HCT116 (cell line): ENCODE measurements around the gene NDUFA8. TPM values are rescaled to one million over a fixed set of nuclear protein-coding genes. Genes with fewer than 3 reads are reported as not detected.

Experiments
- ATAC-seq: fragments of 200-7000 bp; cut with Tn5 transposase; 2 replicates; pipeline ENCODE4 v1.9.1; 2020; ENCODE audit warnings: mild to moderate bottlenecking, moderate library complexity
- BruUV-seq: library from RNA; stranded (reverse); fragments of 400-500 nt; replicated peaks from 2 replicates; lab custom pipeline; 2021; lab: Mats Ljungman, UMichigan
- CTCF ChIA-PET: fragments of 300-600 bp; sonication (Branson Sonifier 250); formaldehyde crosslinking; loops from one replicate; lab custom pipeline; 2021; ENCODE audit warnings: antibody characterized with exemption; lab: Charles Lee
- POLR2A ChIA-PET: fragments of 300-600, 350-600 bp; sonication (Branson Sonifier 250); formaldehyde crosslinking; loops from one replicate; lab custom pipeline; 2021; ENCODE audit warnings: antibody characterized with exemption; lab: Charles Lee
- RAD21 ChIA-PET, 2 experiments: fragments of 300-600 bp; sonication (Branson Sonifier 250); formaldehyde crosslinking; loops; one replicate each; lab custom pipeline; 2023; ENCODE audit warnings: low total read pairs in 2 of 2; ENCODE audit not compliant: uncharacterized antibody in 2 of 2, unreplicated experiment in 2 of 2, low non-redundant PET in 1 of 2; lab: Charles Lee
- DNase-seq: peaks from one replicate; pipeline ENCODE4 v3.0.0-alpha.2; 2010; ENCODE audit warnings: low read depth, low spot score
- H2AFZ ChIP-seq: fragments of 200-600 bp; shearing (Covaris generic), sonication (generic); 2 replicates; pipeline ENCODE4 v1.6.1; 2017; ENCODE audit warnings: low read depth, mixed run types, mixed read lengths, antibody characterized with exemption, low read length; ENCODE audit not compliant: poor library complexity, severe bottlenecking
- H3K27ac ChIP-seq: 2 replicates; pipeline ENCODE4 v1.5.1; 2012; ENCODE audit warnings: low read depth, low read length
- H3K27me3 ChIP-seq: fragments of 200-600 bp; sonication (generic); 2 replicates; pipeline ENCODE4 v1.6.1; 2016; ENCODE audit warnings: mixed run types, low read length, mixed read lengths; ENCODE audit not compliant: insufficient read depth
- H3K36me3 ChIP-seq, 2 experiments: fragments of 200-500 bp in 1 of 2; fragments of 200-600 bp in 1 of 2; sonication (Bioruptor generic) in 1 of 2; sonication (generic) in 1 of 2; 2 replicates each; pipeline versions ENCODE4 v1.5.1 to v1.6.1; 2014 to 2016; ENCODE audit warnings: low read length in 2 of 2, inconsistent platforms in 1 of 2, mixed read lengths in 1 of 2, mixed run types in 1 of 2; ENCODE audit not compliant: insufficient read depth in 2 of 2, control insufficient read depth in 1 of 2
- H3K4me1 ChIP-seq, 2 experiments: fragments of 200-600 bp in 1 of 2; sonication (generic) in 1 of 2; 2 replicates each; pipeline versions ENCODE4 v1.5.1 to v1.6.1; 2012 to 2017; ENCODE audit warnings: low read length in 2 of 2, inconsistent platforms in 1 of 2, mild to moderate bottlenecking in 1 of 2, mixed read lengths in 1 of 2, mixed run types in 1 of 2, moderate library complexity in 1 of 2; ENCODE audit not compliant: insufficient read depth in 2 of 2, control insufficient read depth in 1 of 2
- H3K4me2 ChIP-seq: fragments of 200-600 bp; sonication (generic); 2 replicates; pipeline ENCODE4 v1.6.1; 2017; ENCODE audit warnings: mixed run types, low read length, mixed read lengths
- H3K4me3 ChIP-seq, 2 experiments: fragments of 200-600 bp in 1 of 2; sonication (generic) in 1 of 2; replicated peaks in 1 of 2; 2 replicates each; pipeline ENCODE4 v1.5.1; 2011 to 2016; ENCODE audit warnings: low read length in 2 of 2, control low read depth in 1 of 2, low read depth in 1 of 2, mild to moderate bottlenecking in 1 of 2, mixed read lengths in 1 of 2, mixed run types in 1 of 2
- H3K79me2 ChIP-seq: fragments of 200-600 bp; sonication (generic); 2 replicates; pipeline ENCODE4 v1.6.1; 2017; ENCODE audit warnings: mild to moderate bottlenecking, mixed run types, low read length, moderate library complexity, mixed read lengths; ENCODE audit not compliant: insufficient read depth
- H3K9ac ChIP-seq: fragments of 200-600 bp; sonication (generic); 2 replicates; pipeline ENCODE4 v1.6.1; 2016; ENCODE audit warnings: low read length, mixed read lengths
- H3K9me2 ChIP-seq: fragments of 200-600 bp; sonication (generic), shearing (Covaris generic); 2 replicates; pipeline ENCODE4 v1.6.1; 2017; ENCODE audit warnings: mixed run types, mild to moderate bottlenecking, moderate library complexity; ENCODE audit not compliant: insufficient read depth
- H3K9me3 ChIP-seq, 2 experiments: fragments of 200-500 bp in 1 of 2; fragments of 200-600 bp in 1 of 2; sonication (Bioruptor generic) in 1 of 2; sonication (generic) in 1 of 2; 2 replicates each; pipeline ENCODE4 v1.6.1; 2014 to 2017; ENCODE audit warnings: low read length in 2 of 2, mixed read lengths in 2 of 2, inconsistent platforms in 1 of 2, low read depth in 1 of 2, mild to moderate bottlenecking in 1 of 2, mixed run types in 1 of 2, moderate library complexity in 1 of 2; ENCODE audit not compliant: control insufficient read depth in 1 of 2, insufficient read depth in 1 of 2
- H4K20me1 ChIP-seq: fragments of 200-600 bp; sonication (generic), shearing (Covaris generic); 2 replicates; pipeline ENCODE4 v1.6.1; 2017; ENCODE audit warnings: mixed run types, mild to moderate bottlenecking, moderate library complexity; ENCODE audit not compliant: insufficient read depth
- CBX3 ChIP-seq: IDR thresholded peaks from 2 replicates; pipeline ENCODE4 v1.6.1; 2012; ENCODE audit warnings: low read depth
- CEBPB ChIP-seq: IDR thresholded peaks from 2 replicates; pipeline ENCODE4 v1.6.1; 2012; ENCODE audit warnings: low read depth
- CTCF ChIP-seq, 3 experiments: fragments of 200-600 bp in 1 of 3; sonication (generic) in 1 of 3; IDR thresholded peaks in 2 of 3; conservative IDR thresholded peaks in 1 of 3; 2 replicates each; pipeline ENCODE4 v1.5.1; 2012 to 2017; ENCODE audit warnings: low read depth in 2 of 3, low read length in 2 of 3, antibody characterized with exemption in 1 of 3, borderline replicate concordance in 1 of 3, control low read depth in 1 of 3, mild to moderate bottlenecking in 1 of 3, mixed read lengths in 1 of 3, mixed run types in 1 of 3, moderate library complexity in 1 of 3; ENCODE audit not compliant: insufficient read depth in 1 of 3
- EGR1 ChIP-seq: IDR thresholded peaks from 2 replicates; pipeline ENCODE4 v1.6.1; 2012; ENCODE audit warnings: low read depth
- EZH2 ChIP-seq: fragments of 200-600 bp; sonication (generic); IDR thresholded peaks from 2 replicates; pipeline ENCODE4 v1.6.1; 2017; ENCODE audit warnings: antibody characterized with exemption, mixed run types
- EZH2phosphoT487 ChIP-seq: fragments of 200-600 bp; IDR thresholded peaks from 2 replicates; pipeline ENCODE4 v1.6.1; 2018; ENCODE audit warnings: antibody characterized with exemption, borderline replicate concordance
- FOSL1 ChIP-seq: IDR thresholded peaks from 2 replicates; pipeline ENCODE4 v1.6.1; 2012; ENCODE audit warnings: low read depth
- JUND ChIP-seq: IDR thresholded peaks from 2 replicates; pipeline ENCODE4 v1.6.1; 2012
- MAX ChIP-seq: IDR thresholded peaks from 2 replicates; pipeline ENCODE4 v1.6.1; 2012
- POLR2A ChIP-seq: IDR thresholded peaks from 2 replicates; pipeline ENCODE4 v1.7.0; 2011; ENCODE audit warnings: borderline replicate concordance; ENCODE audit not compliant: insufficient read depth, insufficient read length; ENCODE audit errors: extremely low read depth
- POLR2AphosphoS5 ChIP-seq: IDR thresholded peaks from 2 replicates; pipeline ENCODE4 v1.6.1; 2011; ENCODE audit warnings: mild to moderate bottlenecking, low read depth, low read length, moderate library complexity
- RAD21 ChIP-seq: IDR thresholded peaks from 2 replicates; pipeline ENCODE4 v1.6.1; 2012; ENCODE audit warnings: low read depth, mild to moderate bottlenecking
- REST ChIP-seq: IDR thresholded peaks from 2 replicates; pipeline ENCODE4 v1.6.1; 2012; ENCODE audit warnings: low read depth
- SIN3A ChIP-seq: IDR thresholded peaks from 2 replicates; pipeline ENCODE4 v1.6.1; 2012; ENCODE audit warnings: low read depth
- SP1 ChIP-seq: IDR thresholded peaks from 2 replicates; pipeline ENCODE4 v1.6.1; 2012; ENCODE audit warnings: low read depth
- SRF ChIP-seq: IDR thresholded peaks from 2 replicates; pipeline ENCODE4 v1.6.1; 2012; ENCODE audit warnings: low read depth
- TCF7L2 ChIP-seq: IDR thresholded peaks from 2 replicates; pipeline ENCODE4 v1.7.0; 2011; ENCODE audit warnings: borderline replicate concordance, inconsistent platforms; ENCODE audit not compliant: insufficient read depth, insufficient read length; ENCODE audit errors: extremely low read depth
- YY1 ChIP-seq: IDR thresholded peaks from 2 replicates; pipeline ENCODE4 v1.6.1; 2011; ENCODE audit warnings: low read length, low read depth, moderate library complexity, mild to moderate bottlenecking; ENCODE audit not compliant: insufficient replicate concordance; ENCODE audit errors: extremely low read depth
- ZBTB33 ChIP-seq: IDR thresholded peaks from 2 replicates; pipeline ENCODE4 v1.6.1; 2011; ENCODE audit warnings: mild to moderate bottlenecking, low read length, moderate library complexity; ENCODE audit not compliant: insufficient replicate concordance; ENCODE audit errors: extremely low read depth
- ZNF274 ChIP-seq: fragments of 200-500 bp; sonication (Bioruptor generic); IDR thresholded peaks from 2 replicates; pipeline ENCODE4 v1.6.1; 2014; ENCODE audit warnings: mild to moderate bottlenecking, low read depth, low read length, inconsistent platforms
- intact Hi-C: fragments of 100-400 bp; cut with micrococcal nuclease; formaldehyde crosslinking; loops from 2 replicates; pipeline ENCODE4 v1.10.0; 2022
- total RNA-seq: library from RNA; stranded (reverse); gene quantifications from one replicate; pipeline ENCODE4 v1.2.1, GENCODE V29; 2021; ENCODE audit not compliant: unreplicated experiment

The NDUFA8 gene
- total RNA-seq, 1 experiment from 2014 or later: 84.5 TPM

- TF ChIP-seq ZNF274 (no peak), SIN3A (no peak), TCF7L2 (no peak), JUND (no peak), MAX (no peak), EGR1 (no peak), RAD21 (no peak), CTCF (IDR thresholded peaks at IDR 0.05 in 2 of 3, conservative IDR thresholded peaks at IDR 0.05 in 1 of 3; ENCODE audit: borderline replicate concordance in 1 of 3, insufficient read depth in 1 of 3, low read depth in 2 of 3, low read length in 2 of 3) (no peak), CEBPB (no peak), ZBTB33 (no peak), POLR2AphosphoS5 (no peak), SRF (no peak), CBX3 (no peak), FOSL1 (no peak), YY1 (no peak), POLR2A (no peak), SP1 (no peak), REST (no peak), EZH2phosphoT487 (no peak), EZH2 (no peak)
- RAD21 ChIA-PET: no interaction called here
- POLR2A ChIA-PET: no interaction called here
- Histone ChIP-seq H3K9me3 (no peaks in the 10 kb centered on the region), H2AFZ (no peak overlapping the region), H3K36me3 (no peaks in the 10 kb centered on the region), H3K27ac (no peak overlapping the region), H3K9ac (no peak overlapping the region), H3K9me2 (no peaks in the 10 kb centered on the region), H3K27me3 (no peaks in the 10 kb centered on the region), H3K79me2 (no peaks in the 10 kb centered on the region), H4K20me1 (no peaks in the 10 kb centered on the region), H3K4me1 (no peaks in the 10 kb centered on the region), H3K4me3 (no peak overlapping the region), H3K4me2 (no peak overlapping the region)
- BruUV-seq: no TSS peak
- intact Hi-C loops: no loop called here
- CTCF ChIA-PET: no interaction called here
- ATAC-seq (no peak), DNase-seq (no peak)
Observed at GRCh38 chr9:122131401-122132001, 28.1 kb downstream of the NDUFA8 start.
